G401.6 (cell line): Measurements from ENCODE around the gene NKAP.
A peak's percentile ranks its signal among the peaks of the same experiment; 100 is the strongest.
"Not testable (repeated sequence)": the region's sequence is repeated elsewhere in the genome, so short reads cannot be mapped to it uniquely, and the experiment has no call there.

ENCODE experiments used
- FAIRE-seq: peaks from 2 replicates; lab custom pipeline; 2012; peaks lifted over from hg19 to GRCh38; lab: Jason Lieb, UNC

NKAP gene

GRCh38 chrX:119935215-119935874, 8.2 kb downstream of the NKAP start:
- FAIRE-seq: no peak

- not testable (repeated sequence) for FAIRE-seq
Observed at GRCh38 chrX:119922391-119922790, 21.2 kb downstream of the NKAP start.

DNA sequence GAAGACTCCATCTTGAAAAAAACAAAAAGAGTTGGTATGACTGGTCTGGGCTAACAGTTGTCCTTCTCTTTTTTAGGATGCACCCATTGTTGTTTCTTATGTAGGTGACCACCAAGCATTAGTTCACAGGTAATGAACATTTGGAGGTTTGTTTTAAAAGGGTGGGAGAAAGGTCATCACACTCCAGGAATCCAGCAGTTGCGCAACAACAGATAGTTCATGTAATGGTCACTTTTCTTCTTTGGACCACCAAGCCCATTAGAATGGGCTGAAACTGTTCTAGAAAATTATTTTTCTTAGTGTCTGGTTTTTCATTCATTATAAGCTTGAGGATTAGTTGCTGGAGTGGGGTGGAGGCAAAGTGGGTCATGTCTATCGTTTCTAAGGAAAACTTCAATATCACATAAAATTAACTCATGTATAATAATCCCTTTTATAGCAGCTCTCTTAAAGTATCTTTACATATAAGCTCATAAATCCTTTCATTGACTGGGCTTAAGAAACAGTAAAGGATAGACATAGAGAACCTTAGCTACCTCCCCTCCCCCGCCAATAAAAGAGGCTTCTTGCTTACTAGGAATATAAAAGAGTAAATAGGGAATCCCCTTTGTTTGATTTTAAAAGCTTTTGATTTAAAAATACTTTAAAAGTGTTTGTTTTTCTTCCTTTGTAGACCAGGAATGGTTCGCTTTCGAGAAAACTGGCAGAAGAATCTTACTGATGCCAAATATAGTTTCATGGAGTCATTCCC, 23.5 kb downstream of the NKAP start:
- FAIRE-seq: no peak

- FAIRE-seq: no peak
Observed at GRCh38 chrX:119917877-119918276, 25.7 kb downstream of the NKAP start.

GRCh38 chrX:119916310-119916709, 27.2 kb downstream of the NKAP start:
- no peak for FAIRE-seq

- FAIRE-seq: no peak
Observed at GRCh38 chrX:119900976-119901375, 42.6 kb downstream of the NKAP start.

DNA sequence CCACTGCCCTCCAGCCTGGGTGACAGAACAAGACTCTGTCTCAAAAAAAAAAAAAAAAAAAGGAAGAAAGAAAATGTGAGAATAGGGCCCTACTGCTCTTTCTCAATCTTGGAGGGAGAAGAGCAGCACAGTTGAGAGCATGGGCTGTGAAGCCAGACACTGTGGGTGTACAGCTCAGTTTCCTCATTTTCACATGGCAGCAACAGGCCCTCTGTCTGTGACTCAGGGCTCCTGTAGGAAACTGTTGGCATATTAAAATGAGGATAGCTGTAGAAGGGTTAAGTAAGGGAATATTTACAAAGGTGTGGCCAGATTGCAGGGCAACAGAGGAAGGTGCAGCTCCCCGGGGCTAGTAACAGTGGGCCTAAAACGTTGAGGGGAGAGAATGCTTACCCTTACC, 44.4 kb downstream of the NKAP start:
- FAIRE-seq: no peak

GRCh38 chrX:119895843-119896326, 47.7 kb downstream of the NKAP start, which contains the start of gene AKAP14:
Gene AKAP14, plus strand, starts transcription at chrX:119895893. Its CDS starts 7,331 bp downstream, at chrX:119903224.
- FAIRE-seq: no peak

DNA sequence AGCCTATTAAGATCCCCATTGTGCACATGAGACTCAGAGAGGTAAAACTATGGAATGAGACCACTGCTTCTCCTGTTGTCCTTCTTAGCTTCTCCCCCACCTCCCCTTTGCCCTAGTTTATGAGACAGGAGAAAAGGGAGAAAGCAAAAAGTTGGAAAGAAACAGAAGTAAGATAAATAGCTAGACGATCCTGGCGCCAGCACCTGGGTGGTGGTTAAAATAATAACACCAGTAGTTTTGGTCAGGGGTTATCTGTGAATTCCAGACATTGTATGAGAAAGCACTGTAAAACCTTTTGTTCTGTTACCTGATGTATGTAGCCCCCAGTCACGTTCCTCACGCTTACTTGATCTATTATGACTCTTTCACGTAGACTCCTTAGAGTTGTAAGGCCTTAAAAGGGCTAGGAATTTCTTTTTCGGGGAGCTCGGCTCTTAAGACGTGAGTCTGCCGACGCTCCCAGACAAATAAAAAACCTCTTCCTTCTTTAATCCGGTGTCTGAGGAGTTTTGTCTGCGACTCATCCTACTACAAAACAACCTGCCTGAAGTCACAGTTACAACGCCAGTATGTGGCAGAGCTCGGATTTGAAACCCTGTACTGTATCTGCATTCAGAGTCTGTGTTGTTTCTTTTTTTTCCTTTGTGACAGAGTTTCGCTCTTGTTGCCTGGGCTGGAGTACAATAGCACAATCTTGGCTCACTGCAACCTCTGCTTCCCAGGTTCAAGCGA, 51.4 kb downstream of the NKAP start:
- FAIRE-seq: not testable (repeated sequence)

DNA sequence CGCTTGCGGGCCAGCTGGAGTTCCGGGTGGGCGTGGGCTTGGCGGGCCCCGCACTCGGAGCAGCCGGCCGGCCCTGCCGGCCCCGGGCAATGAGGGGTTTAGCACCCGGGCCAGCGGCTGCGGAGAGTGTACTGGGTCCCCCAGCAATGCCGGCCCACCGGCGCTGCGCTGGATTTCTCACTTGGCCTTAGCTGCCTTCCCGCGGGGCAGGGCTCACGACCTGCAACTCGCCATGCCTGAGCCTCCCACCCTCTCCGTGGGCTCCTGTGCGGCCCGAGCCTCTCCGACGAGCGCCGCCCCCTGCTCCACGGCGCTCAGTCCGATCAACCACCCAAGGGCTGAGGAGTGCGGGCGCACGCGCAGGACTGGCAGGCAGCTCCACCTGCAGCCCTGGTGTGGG, 52.9 kb downstream of the NKAP start:
- not testable (repeated sequence) for FAIRE-seq

GRCh38 chrX:119887721-119888425, 55.7 kb downstream of the NKAP start:
- no peak for FAIRE-seq

- FAIRE-seq: peak; percentile 57
Observed at GRCh38 chrX:119885554-119886428, 57.8 kb downstream of the NKAP start.

DNA sequence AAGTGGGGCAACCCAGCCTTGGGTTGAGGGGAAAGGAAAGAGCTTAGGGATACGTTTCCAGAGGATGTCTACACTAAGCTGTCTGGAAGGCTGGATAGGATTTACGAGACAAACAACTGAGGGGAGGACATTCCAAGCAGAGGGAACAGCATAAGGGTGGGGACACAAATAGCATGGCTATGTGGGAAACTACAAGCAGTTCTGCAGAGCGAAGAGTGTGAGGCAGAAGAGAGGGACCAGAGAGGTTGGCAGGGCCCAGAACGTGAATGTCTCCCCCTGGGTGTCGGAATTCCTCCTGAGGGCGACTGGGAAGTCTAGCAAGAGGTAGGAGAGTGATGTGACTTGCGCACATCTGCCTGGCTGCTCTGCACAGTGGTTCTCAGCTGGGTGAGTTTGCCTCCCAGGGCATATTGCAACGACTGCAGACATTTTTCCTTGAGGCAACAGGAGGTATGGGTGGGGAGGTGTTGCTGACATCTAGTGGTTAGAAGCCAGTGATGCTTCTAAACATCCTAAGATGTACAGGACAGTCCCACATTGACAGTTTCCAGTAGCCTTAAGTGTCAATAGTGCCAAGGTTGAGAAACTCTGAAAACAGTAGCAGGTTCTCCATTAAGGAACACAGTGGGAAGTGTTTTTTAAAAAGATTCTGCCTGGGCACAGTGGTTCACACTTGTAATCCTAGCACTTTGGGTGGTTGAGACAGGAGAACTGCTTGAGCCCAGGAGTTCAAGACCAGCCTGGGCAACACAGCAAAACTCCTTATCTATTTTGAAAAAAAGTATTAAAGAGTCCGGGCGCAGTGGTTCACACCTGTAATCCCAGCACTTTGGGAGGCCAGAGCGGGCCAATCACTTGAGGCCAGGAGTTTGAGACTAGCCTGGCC, 62.8 kb downstream of the NKAP start:
- peak; percentile 42 for FAIRE-seq

- no peak for FAIRE-seq
Observed at GRCh38 chrX:119880076-119880475, 63.5 kb downstream of the NKAP start.

GRCh38 chrX:119878740-119879139, 64.8 kb downstream of the NKAP start:
- FAIRE-seq: no peak

- peak; percentile 63 for FAIRE-seq
Observed at GRCh38 chrX:119871599-119872395, 71.8 kb downstream of the NKAP start, which contains the start of the genes NDUFA1 and RNF113A. Gene NDUFA1, plus strand, starts transcription at chrX:119871832. Its CDS starts 80 bp downstream, at chrX:119871912. Gene RNF113A, minus strand, starts transcription at chrX:119871733. Its CDS starts 120 bp downstream, at chrX:119871613.

DNA sequence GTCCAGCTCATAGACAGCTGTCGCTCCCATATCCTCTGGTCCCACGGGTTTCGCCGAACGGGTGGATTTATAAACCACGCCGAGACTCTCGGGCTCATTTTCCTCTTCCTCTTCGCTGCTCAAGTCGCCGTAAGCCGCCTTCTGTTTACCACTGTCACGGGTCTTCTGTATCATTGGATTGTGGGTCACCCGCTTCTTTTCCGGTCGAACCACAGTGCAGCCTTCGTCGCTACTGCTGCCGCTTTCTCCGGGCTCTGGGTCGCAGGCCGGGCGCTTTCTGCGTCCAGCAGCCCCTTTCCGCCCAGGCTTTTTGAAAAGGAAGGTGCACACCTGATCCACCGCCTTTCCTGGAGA, 72.3 kb downstream of the NKAP start:
- FAIRE-seq: no peak
